ENCODE data around the gene DNTT. TPM values are rescaled to one million over a fixed set of nuclear protein-coding genes. Genes with fewer than 3 reads are reported as not detected.

DNTT gene
- total and polyA plus RNA-seq, 2 of the 13 experiments (the other 11 are each of a cell fraction or from before 2014, with no cell fraction given): not detected

DNA sequence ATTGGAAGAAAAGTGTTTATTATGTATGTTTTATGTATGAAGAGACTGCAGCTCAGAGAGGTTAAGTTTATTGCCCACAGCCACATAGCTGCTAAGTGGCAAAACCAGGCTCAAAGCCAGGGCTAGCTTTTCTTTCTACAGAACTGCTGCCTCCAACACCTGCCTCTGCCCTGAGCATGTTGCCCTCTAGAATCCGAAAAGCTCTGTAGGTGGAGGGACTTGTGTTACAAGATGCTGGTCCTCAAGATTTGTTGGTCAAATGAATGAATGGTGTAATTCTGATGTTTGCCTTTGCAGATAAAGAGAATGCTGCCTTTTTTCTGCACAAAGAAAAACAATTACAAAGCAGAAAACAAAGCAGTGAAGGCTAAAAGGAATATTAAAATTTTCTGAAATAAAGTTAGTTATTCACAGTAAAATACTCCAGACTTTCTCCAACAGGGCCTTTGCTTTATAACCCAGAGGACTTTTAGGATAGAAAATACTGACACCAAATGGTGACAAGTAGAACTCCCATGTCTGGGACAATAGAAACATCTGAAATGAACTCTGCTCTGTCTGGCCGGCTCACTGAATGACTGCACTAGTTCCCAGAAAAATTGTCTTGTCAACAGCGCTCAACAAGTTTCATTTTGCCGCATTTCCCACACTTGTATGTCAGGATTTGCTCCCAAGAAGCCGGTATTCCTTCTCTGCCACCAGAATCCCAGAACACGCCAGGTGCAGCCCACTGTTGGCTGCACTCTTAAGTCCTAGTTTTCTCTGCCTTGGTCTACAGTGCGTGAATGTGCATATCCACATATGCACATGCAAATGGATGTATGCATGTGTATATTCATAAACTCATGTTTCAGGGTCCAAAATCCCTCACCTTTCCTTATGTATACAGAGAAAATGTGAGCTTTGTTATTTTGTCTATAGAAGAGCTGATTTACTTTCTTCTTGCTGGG lies 11.0 kb upstream of the DNTT start:
- DNase-seq (ENCODE audit: low spot score): peak; percentile 70
- intact Hi-C loops (cut with micrococcal nuclease; ENCODE audit: unreplicated experiment): loop anchor here (1.0 kb wide), 3 partner anchors 64 to 276 kb away; no protein-coding TSS in a partner anchor
- POLR2A ChIA-PET: no interaction called here
- TF ChIP-seq TBX2 (CRISPR knock-in tag; IDR thresholded peaks at IDR 0.05; ENCODE audit: borderline replicate concordance) (no peak), ZNF350 (CRISPR knock-in tag; IDR thresholded peaks at IDR 0.05; ENCODE audit: borderline replicate concordance, low read depth) (no peak), RAD21 (CRISPR knock-in tag; IDR thresholded peaks at IDR 0.05) (peak; percentile 66; the same call in 1 of the 2 replicates), HNF4A (CRISPR knock-in tag; IDR thresholded peaks at IDR 0.05) (0 out of 2 replicates have a peak, but pooled peaks have one; percentile 28)
- TF ChIP-seq, protein P1, sequence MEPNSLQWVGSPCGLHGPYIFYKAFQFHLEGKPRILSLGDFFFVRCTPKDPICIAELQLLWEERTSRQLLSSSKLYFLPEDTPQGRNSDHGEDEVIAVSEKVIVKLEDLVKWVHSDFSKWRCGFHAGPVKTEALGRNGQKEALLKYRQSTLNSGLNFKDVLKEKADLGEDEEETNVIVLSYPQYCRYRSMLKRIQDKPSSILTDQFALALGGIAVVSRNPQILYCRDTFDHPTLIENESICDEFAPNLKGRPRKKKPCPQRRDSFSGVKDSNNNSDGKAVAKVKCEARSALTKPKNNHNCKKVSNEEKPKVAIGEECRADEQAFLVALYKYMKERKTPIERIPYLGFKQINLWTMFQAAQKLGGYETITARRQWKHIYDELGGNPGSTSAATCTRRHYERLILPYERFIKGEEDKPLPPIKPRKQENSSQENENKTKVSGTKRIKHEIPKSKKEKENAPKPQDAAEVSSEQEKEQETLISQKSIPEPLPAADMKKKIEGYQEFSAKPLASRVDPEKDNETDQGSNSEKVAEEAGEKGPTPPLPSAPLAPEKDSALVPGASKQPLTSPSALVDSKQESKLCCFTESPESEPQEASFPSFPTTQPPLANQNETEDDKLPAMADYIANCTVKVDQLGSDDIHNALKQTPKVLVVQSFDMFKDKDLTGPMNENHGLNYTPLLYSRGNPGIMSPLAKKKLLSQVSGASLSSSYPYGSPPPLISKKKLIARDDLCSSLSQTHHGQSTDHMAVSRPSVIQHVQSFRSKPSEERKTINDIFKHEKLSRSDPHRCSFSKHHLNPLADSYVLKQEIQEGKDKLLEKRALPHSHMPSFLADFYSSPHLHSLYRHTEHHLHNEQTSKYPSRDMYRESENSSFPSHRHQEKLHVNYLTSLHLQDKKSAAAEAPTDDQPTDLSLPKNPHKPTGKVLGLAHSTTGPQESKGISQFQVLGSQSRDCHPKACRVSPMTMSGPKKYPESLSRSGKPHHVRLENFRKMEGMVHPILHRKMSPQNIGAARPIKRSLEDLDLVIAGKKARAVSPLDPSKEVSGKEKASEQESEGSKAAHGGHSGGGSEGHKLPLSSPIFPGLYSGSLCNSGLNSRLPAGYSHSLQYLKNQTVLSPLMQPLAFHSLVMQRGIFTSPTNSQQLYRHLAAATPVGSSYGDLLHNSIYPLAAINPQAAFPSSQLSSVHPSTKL (CRISPR knock-in tag; IDR thresholded peaks at IDR 0.05): 0 out of 2 replicates have a peak, but pooled peaks have one; percentile 12
- TF ChIP-seq, protein P2, sequence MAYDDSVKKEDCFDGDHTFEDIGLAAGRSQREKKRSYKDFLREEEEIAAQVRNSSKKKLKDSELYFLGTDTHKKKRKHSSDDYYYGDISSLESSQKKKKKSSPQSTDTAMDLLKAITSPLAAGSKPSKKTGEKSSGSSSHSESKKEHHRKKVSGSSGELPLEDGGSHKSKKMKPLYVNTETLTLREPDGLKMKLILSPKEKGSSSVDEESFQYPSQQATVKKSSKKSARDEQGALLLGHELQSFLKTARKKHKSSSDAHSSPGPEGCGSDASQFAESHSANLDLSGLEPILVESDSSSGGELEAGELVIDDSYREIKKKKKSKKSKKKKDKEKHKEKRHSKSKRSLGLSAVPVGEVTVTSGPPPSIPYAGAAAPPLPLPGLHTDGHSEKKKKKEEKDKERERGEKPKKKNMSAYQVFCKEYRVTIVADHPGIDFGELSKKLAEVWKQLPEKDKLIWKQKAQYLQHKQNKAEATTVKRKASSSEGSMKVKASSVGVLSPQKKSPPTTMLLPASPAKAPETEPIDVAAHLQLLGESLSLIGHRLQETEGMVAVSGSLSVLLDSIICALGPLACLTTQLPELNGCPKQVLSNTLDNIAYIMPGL (CRISPR knock-in tag; IDR thresholded peaks at IDR 0.05; ENCODE audit: borderline replicate concordance in 1 of 2, low read depth in 1 of 2): peak in 1 of 2 experiments; percentile 30; a peak in 1 of 4 replicates
- TF ChIP-seq, protein P3, sequence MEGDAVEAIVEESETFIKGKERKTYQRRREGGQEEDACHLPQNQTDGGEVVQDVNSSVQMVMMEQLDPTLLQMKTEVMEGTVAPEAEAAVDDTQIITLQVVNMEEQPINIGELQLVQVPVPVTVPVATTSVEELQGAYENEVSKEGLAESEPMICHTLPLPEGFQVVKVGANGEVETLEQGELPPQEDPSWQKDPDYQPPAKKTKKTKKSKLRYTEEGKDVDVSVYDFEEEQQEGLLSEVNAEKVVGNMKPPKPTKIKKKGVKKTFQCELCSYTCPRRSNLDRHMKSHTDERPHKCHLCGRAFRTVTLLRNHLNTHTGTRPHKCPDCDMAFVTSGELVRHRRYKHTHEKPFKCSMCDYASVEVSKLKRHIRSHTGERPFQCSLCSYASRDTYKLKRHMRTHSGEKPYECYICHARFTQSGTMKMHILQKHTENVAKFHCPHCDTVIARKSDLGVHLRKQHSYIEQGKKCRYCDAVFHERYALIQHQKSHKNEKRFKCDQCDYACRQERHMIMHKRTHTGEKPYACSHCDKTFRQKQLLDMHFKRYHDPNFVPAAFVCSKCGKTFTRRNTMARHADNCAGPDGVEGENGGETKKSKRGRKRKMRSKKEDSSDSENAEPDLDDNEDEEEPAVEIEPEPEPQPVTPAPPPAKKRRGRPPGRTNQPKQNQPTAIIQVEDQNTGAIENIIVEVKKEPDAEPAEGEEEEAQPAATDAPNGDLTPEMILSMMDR (CRISPR knock-in tag; IDR thresholded peaks at IDR 0.05): peak; percentile 76

More for the DNA sequence above, 11.0 kb upstream of the DNTT start:
- H3K36me3 ChIP-seq (replicated peaks in 1 of 2; ENCODE audit: control insufficient read depth in 1 of 2, insufficient read depth in 2 of 2, low read length in 2 of 2): no peaks in the 10 kb centered on the region
- H3K27me3 ChIP-seq (ENCODE audit: control insufficient read depth in 1 of 2, insufficient read depth in 2 of 2, low read length in 2 of 2): peaks cover 0 to 16% of the 10 kb centered on the region in 2 experiments; a peak in 3 of 5 replicates
- H3K9ac ChIP-seq (ENCODE audit: insufficient read depth, low read depth, low read length): peak overlapping the region; percentile 35; the same call in 1 of the 2 replicates
- H3K4me3 ChIP-seq (replicated peaks in 1 of 3; ENCODE audit: insufficient read depth in 1 of 3, low read depth in 2 of 3, low read length in 3 of 3): peak overlapping the region in 1 of 3 experiments; percentile 58; a peak in 2 of 6 replicates
- H4K20me1 ChIP-seq (ENCODE audit: insufficient read depth, low read length): no peaks in the 10 kb centered on the region
- no TSS peak for BruUV-seq (replicated peaks)
- whole genome bisulfite sequencing (ENCODE audit: low lambda C conversion rate): 7% methylated on average over 7 of the region's 7 CpGs
- ATAC-seq (peak; percentile 99), FAIRE-seq (peak; percentile 93)
- H2AFZ ChIP-seq (ENCODE audit: low read length): peak overlapping the region; percentile 85
- H3K79me2 ChIP-seq (ENCODE audit: insufficient read depth, low read length): no peaks in the 10 kb centered on the region
- H3K4me1 ChIP-seq (ENCODE audit: insufficient read depth, low read length): peaks cover 8% of the 10 kb centered on the region
- peak overlapping the region; percentile 86 for H3K4me2 ChIP-seq (ENCODE audit: low read depth, low read length)
- H3K27ac ChIP-seq (ENCODE audit: extremely low read length, insufficient read depth, low read length): no peak overlapping the region
- in situ Hi-C loops (cut with HindIII; ENCODE audit: extremely low pct_ligation_motif_present, low pct_unique_long_range_greater_than_20kb): no loop called here
- CTCF ChIA-PET (ENCODE audit: low intra/inter-chr PET ratio, low total read pairs): interaction anchor here (1.7 to 1.8 kb wide), 2 partner anchors 64 to 276 kb away, joined by 16 read pairs; no protein-coding TSS in a partner anchor
- H3K9me3 ChIP-seq (ENCODE audit: low read length): no peaks in the 10 kb centered on the region
